Activated CD4-positive, alpha-beta T cell treated with anti-CD3 and anti-CD28 coated beads, Interleukin-2, Interleukin-6, amounts not matched to agents 100 ng/mL and 50 ng/mL, durations not matched to agents 16 hours and 8 hours (primary cell): ENCODE results near the gene SQSTM1.
A peak's percentile ranks its signal among the peaks of the same experiment; 100 is the strongest.
"Not testable (repeated sequence)": the region's sequence is repeated elsewhere in the genome, so short reads cannot be mapped to it uniquely, and the experiment has no call there.

Experiments
- DNase-seq: peaks from one replicate; pipeline ENCODE4 v3.0.0-alpha.2; 2020

The SQSTM1 gene

GRCh38 chr5:179827680-179828079 lies 7.0 kb downstream of the SQSTM1 start:
- DNase-seq: peak; percentile 59

- no peak for DNase-seq
Observed at GRCh38 chr5:179828756-179829421, 8.2 kb downstream of the SQSTM1 start.

GRCh38 chr5:179829732-179830435 lies 9.2 kb downstream of the SQSTM1 start:
- DNase-seq: no peak

DNA sequence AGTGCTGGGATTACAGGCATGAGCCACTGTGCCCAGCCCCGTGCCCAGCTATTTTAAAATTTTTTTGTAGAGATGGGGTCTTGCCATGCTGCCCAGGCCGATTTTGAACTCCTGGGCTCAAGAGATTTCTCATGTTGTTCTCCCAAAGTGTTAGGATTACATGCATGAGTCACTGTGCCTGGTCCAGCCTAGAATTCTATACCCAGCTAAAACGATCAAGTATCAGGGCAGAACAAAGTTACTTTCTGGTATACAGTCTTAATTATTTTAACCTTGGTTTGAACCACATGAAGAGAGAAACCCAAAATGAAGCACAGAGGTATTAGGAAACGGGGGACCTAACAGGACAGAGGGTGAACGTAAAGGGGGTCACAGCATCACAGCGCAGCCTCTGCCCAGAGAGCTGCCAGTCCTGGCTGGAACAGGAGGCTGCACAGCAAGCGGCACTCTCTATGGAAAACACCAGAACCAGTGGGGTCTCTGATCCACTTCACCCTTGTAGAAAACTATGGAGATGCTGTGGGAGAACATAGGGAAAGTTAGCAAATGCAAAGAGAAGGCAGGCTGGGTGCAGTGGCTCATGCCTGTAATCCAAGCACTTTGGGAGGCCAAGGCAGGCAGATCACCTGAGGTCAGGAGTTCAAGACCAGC lies 10.2 kb downstream of the SQSTM1 start:
- DNase-seq: no peak

DNA sequence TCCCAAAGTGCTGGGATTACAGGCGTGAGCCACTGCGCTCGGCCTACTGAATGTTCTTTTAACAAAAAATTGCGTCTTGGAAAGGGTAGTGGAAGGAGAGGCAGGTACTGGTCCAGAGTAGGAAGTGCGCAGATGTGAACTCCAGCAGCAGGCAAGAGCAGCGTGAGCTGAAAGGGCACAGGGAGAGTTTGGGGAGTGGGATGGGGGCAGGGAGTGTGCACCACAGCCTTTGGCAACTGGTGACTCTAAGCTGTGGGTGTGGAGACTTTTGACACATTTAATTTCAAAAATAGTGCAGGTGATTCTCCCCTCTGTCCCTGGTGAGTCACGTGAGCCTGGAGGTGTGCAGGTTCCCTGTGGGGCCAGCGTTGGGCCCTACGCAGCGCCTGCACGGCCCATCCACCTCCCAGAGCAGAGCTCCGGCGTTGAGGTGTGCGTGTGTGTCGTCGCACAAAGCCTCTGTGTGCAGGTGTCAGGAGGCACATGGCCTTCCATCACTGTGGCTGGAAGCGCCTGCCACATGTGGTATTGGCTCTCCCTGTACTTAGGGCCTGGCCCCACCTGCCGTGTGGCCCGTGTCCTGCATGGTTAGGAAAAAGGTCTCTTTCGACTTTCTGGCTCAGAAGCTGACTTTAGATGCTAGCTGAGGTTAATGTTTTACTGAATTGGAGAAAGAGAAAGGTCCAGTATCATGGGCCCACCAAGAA lies 11.5 kb downstream of the SQSTM1 start:
- no peak for DNase-seq

DNA sequence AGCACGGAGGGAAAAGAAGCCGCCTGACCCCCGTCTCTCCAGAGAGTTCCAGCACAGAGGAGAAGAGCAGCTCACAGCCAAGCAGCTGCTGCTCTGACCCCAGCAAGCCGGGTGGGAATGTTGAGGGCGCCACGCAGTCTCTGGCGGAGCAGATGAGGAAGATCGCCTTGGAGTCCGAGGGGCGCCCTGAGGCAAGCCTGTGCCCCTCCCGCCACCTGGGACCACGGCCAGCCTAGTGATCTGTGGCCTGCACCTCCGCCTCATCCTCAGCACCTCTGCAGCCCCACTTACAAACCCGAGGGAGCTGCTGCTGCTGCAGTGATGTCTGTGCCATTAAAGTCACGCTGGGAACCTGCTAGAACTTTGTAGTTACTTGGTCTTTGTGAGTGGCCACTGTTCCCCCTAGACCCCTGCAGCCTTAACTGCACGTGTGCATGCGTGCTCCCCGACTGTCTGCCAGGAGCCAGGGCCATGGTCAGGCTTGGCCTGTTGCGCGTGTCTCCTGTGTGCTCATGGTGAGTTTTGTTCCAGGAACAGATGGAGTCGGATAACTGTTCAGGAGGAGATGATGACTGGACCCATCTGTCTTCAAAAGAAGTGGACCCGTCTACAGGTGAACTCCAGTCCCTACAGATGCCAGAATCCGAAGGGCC lies 12.5 kb downstream of the SQSTM1 start:
- no peak for DNase-seq

- no peak for DNase-seq
Observed at GRCh38 chr5:179833709-179834070, 13.0 kb downstream of the SQSTM1 start.

GRCh38 chr5:179834120-179834519 lies 13.4 kb downstream of the SQSTM1 start:
- no peak for DNase-seq

GRCh38 chr5:179834871-179835270 lies 14.2 kb downstream of the SQSTM1 start:
- not testable (repeated sequence) for DNase-seq

DNA sequence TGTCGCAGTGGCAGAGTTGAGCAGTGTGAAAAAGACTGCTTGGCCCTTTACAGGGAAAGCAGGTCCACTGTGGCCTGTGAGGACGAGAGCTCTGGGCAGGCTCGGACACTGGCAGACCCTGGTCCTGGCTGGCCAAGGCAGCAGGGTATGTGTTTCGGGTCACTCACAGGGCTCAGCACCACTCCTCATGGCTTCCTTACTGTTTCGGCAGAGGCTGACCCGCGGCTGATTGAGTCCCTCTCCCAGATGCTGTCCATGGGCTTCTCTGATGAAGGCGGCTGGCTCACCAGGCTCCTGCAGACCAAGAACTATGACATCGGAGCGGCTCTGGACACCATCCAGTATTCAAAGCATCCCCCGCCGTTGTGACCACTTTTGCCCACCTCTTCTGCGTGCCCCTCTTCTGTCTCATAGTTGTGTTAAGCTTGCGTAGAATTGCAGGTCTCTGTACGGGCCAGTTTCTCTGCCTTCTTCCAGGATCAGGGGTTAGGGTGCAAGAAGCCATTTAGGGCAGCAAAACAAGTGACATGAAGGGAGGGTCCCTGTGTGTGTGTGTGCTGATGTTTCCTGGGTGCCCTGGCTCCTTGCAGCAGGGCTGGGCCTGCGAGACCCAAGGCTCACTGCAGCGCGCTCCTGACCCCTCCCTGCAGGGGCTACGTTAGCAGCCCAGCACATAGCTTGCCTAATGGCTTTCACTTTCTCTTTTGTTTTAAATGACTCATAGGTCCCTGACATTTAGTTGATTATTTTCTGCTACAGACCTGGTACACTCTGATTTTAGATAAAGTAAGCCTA lies 15.7 kb downstream of the SQSTM1 start:
- peak; percentile 65 for DNase-seq

GRCh38 chr5:179837076-179838011 lies 16.6 kb downstream of the SQSTM1 start:
- DNase-seq: no peak

DNA sequence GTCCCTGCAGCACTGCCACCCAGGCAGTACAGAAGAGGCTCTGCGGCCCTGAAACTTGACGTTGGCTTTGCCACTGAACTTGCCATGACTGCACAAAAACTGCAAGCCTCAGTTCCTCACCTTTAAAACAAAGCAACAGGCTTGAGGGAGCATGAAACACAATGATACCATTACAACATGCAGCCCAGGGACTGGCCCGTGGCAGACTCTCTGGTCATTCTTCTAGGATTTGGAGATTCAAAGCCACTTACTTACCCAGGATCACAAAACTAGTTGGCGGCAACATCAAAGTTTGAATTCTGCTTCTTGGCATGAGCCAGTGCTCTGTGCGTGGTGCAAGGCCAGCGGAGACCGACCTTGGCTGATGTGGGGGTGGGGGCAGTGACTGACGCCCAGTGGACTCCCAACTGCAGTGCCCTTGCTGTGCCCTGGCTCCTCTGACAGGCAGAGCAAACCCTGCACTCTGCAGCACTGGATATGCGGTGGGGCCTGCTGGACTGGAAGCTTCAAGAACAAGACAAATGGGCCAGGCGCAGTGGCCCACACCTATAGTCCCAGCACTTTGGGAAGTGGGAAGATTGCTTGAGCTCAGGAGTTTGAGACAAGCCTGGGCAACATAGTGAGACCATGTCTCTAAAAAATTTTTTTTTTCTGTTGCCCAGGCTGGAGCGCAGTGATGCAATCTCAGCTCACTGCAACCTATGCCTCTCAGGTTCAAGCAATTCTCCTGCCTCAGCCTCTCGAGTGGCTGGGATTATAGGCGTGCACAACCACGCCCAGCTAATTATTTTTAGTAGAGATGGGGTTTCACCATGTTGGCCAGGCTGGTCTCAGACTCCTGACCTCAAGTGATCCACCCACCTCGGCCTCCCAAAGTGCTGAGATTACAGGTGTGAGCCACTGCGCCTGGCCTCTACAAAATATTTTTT lies 18.9 kb downstream of the SQSTM1 start:
- no peak for DNase-seq

DNA sequence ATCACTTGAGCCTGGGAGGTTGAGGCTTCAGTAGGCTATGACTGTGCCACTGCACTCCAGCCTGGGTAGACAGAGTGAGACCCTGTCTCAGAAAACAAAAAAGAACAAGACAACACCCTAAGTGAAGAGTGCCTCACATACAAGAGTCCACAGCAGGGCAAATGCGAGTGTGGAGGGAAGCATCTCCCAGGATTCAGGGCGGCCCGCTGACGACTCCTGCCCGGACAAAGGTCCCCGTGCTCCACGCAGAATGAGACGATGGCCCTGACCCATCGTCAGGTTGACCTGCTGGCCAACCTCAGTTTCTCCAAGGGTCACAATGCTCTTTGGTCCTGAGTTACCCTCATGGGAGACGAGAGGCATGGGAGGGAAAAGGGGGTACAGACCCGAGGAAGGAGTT lies 19.6 kb downstream of the SQSTM1 start:
- no peak for DNase-seq

DNA sequence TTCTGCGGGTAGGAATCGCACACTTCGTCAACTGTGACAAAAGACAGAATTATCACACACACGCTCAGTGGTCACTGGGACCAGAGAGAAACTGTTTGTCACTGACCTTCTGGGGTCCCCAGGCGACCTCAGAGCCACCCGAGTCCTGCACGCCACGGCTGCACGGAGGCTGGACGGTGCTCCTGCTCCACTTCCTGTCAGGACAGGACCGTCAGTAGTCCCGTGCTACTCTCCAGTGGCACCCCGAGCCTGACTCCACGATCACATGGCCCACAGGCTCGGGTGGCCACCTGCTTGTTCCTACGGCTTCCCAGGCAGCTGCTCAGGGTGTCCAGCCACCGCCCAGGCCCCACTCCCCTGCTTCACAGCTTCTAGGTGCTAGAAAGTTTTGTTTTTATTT lies 20.1 kb downstream of the SQSTM1 start:
- no peak for DNase-seq

DNA sequence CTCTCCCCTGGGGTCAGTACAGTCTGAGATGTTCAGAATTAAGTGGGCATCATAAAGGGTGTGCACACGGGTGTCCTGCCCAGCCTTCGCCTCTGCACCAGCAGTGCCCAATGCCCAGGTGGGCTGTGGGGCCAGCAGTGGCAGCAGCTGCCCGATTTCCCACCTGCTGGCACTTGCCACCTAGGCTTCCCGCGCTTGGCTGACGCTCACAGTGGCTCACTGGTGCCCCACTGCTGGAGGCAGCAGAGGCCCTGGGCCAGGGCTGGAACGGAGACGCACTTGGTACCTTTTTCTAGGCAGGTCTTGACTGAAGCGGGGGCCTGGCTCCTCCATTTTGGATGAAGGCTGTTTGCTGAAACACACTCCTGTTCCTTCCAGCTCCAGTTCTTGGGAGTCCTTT lies 20.9 kb downstream of the SQSTM1 start:
- DNase-seq: no peak

DNA sequence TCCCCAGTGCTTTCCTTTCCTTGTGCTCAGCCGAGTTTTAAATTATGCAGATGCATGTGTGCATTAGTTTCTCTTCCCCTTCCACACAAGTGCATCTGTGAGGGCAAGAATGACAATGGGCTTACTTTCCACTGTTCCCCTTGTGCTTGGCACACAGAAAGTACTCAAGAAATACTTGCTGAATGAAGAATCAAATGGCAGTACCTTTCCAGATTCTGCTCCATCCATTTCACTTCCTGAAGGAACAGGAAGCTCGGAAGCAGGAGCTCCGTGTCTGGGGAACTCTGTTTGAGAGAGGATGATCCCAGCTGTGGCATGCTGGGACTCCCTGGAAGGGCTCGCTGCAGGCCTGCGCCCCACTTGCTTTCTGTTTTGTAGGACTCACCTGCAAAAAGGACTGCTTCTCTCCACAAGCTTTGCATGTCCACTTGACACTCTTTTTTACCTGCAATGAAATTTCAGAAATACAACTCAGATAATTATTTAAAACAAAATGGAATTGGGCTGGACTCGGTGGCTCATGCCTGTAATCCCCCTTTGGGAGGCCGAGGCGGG lies 32.4 kb downstream of the SQSTM1 start:
- DNase-seq: no peak

DNA sequence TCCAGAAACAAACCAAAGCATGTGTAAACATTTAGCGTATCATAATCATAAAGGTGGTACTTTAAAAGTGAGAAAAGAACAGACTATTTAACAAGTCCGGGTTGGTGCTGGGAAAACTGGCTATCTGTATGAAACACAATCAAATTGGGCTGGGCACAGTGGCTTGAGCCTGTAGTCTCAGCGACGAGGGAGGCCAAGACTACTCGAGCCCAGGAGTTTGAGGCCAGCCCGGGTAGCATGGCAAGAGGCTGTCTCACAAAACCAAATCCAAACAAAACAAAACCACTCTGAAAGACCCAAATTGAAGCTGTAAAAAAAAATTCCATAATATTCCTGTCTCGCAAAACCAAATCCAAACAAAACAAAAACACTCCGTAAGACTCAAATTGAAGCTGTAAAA lies 33.7 kb downstream of the SQSTM1 start:
- no peak for DNase-seq

DNA sequence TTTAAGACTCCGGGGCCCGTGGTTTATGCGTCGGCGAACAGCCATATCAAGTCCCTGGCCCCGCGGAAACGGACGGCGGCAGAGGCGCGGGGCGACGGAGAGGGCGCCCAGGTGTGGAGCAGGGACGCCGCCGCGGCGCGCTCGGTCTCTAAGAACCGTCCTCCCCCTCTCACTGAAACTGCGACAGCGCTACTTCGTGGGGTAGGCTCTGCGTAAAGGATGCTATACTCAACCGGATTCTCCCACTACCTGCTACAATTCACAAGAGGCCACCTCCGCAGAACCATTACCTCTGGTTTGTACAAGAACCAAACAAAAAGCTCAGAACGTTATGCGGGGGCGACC lies 37.5 kb downstream of the SQSTM1 start:
- peak; percentile 54 for DNase-seq

GRCh38 chr5:179858586-179859427 lies 38.1 kb downstream of the SQSTM1 start, which contains the start of gene MRNIP:
Gene MRNIP (minus strand): TSS chr5:179858817. CDS start chr5:179858796, 21 bp downstream.
- peak; percentile 95 for DNase-seq
